Heart right ventricle (tissue), 16 donors: Measurements from ENCODE around the gene PAM16. TPM values are rescaled to one million over a fixed set of nuclear protein-coding genes. Genes with fewer than 3 reads are reported as not detected.
"Not testable (repeated sequence)": the region's sequence is repeated elsewhere in the genome, so short reads cannot be mapped to it uniquely, and the experiment has no call there.

Experiments
- ATAC-seq, 8 donors: fragments of 200-7000 bp; cut with Tn5 transposase; one replicate each; pipeline ENCODE4 v1.9.1; 2020; ENCODE audit warnings: mild to moderate bottlenecking in 8 of 8, moderate library complexity in 8 of 8, moderate number of reproducible peaks in 1 of 8
- DNase-seq, 2 donors: peaks; one replicate each; pipeline ENCODE4 v3.0.0-alpha.2; 2020
- H3K27ac ChIP-seq, 10 donors: fragments of 200-600 bp; sonication (generic) in 2 of 10; one replicate each; pipeline versions ENCODE4 v1.5.0 to v1.8.0; 2020 to 2022; ENCODE audit warnings: mild to moderate bottlenecking in 3 of 10
- H3K27me3 ChIP-seq, 7 donors: fragments of 200-600 bp; one replicate each; pipeline ENCODE4 v1.8.0; 2021 to 2022; ENCODE audit warnings: mild to moderate bottlenecking in 2 of 7
- H3K36me3 ChIP-seq, 9 donors: fragments of 200-600 bp; sonication (generic) in 1 of 9; one replicate each; pipeline versions ENCODE4 v1.5.0 to v1.8.0; 2020 to 2022; ENCODE audit warnings: mild to moderate bottlenecking in 2 of 9
- H3K4me1 ChIP-seq, 9 donors: fragments of 200-600 bp; sonication (generic) in 1 of 9; one replicate each; pipeline versions ENCODE4 v1.5.0 to v1.8.0; 2020 to 2022; ENCODE audit warnings: mild to moderate bottlenecking in 4 of 9
- H3K4me3 ChIP-seq, 10 donors: fragments of 200-600 bp; sonication (generic) in 2 of 10; one replicate each; pipeline versions ENCODE4 v1.5.0 to v1.8.0; 2020 to 2022; ENCODE audit warnings: mild to moderate bottlenecking in 7 of 10, moderate library complexity in 2 of 10
- H3K9me3 ChIP-seq, 11 donors: fragments of 200-600 bp in 10 of 11; sonication (generic) in 2 of 11; one replicate each; pipeline versions ENCODE4 v1.5.0 to v1.8.0; 2013 to 2022; ENCODE audit warnings: mild to moderate bottlenecking in 2 of 11, control low read depth in 1 of 11, moderate library complexity in 1 of 11
- CTCF ChIP-seq, 9 donors: fragments of 200-600 bp; sonication (generic) in 2 of 9; IDR thresholded peaks; one replicate each; pipeline versions ENCODE4 v1.5.0 to v1.8.0; 2021 to 2022; ENCODE audit warnings: antibody characterized with exemption in 9 of 9, mild to moderate bottlenecking in 5 of 9, moderate library complexity in 1 of 9
- WGBS, 2 donors: extraction: QIAGEN DNeasy Blood & Tissue Kit; methylation state at CpG; one replicate each; pipeline ENCODE4 v1.1.7; 2013; ENCODE audit warnings: inconsistent platforms in 1 of 2; 5-methylcytosine and 5-hydroxymethylcytosine counted together
- intact Hi-C, 10 donors: fragments of 100-400 bp; cut with DNase I; formaldehyde crosslinking; loops; one replicate each; pipeline versions ENCODE4 v1.11.1 to v1.14.2; 2022
- polyA plus RNA-seq, 2 donors: library from polyadenylated mRNA; stranded (reverse); fragments of 200-250 nt; gene quantifications; one replicate each; pipeline ENCODE4 v1.2.3, GENCODE V29; 2013
- total RNA-seq, 10 donors: library from RNA; stranded (reverse); fragmentation: NEBNext Ultra II Directional in 3 of 10; extraction: Animal tissue kit (Norgen Biotek cat#: 25700) in 3 of 10; gene quantifications; one replicate each; pipeline versions ENCODE4 v1.2.1 to v1.2.4, GENCODE V29; 2021 to 2023
- donor health status: Arrhythmogenic right ventricular cardiomyopathy.
- donor health status: ischemic (EF 13 %, LVEDD 7.1; RV severe dilation, severe dysfunction).
- donor health status: healthy with polysubstance abuse.
- donor health status: DM: no; HTN: yes; CAD: no.
- donor health status: DM: no; HTN: no; CAD: no.
- donor health status: ischemic (EF 25% LVEDD 6.9; RV normal size, moderate dysfunction).
- donor health status: ischemic (EF 25% LVEDD 5.7; RV mildly dilated, moderate dysfunction).
- donor health status: healthy.
- donor health status: DM: yes; HTN: yes; CAD: no.
- donor health status: Ischemic cardiomyopathy.
- donor health status: ischemic (EF 35%, LVEDD 5.7; RV mildly dilated, moderate dysfunction).
- donor health status: nonischemic (EF 11% LVEDD 7.7; RV severe dilation, severe dysfunction).
- donor health status: DM: yes; HTN: yes; CAD: no.
- donor health status: PGD.
- donor health status: ischemic (EF 29% LVEDD 5.4; RV normal size, mild dysfunction).
- donor health status: nonischemic (EF 23%, LVEDD 6.1; RV moderate dilation, normal function).

The PAM16 gene
- total and polyA plus RNA-seq, 12 donors, result 44.2 to 288 (median 59.0) TPM

- Histone ChIP-seq H3K4me3 (no peak overlapping the region), H3K36me3 (peaks cover 0 to 10% (median 0%) of the 10 kb centered on the region in 9 donors), H3K27ac (peak overlapping the region in 1 of 10 donors; percentile 72), H3K27me3 (no peaks in the 10 kb centered on the region), H3K9me3 (no peaks in the 10 kb centered on the region), H3K4me1 (peaks cover 17 to 49% (median 32%) of the 10 kb centered on the region in 9 donors)
- WGBS, 2 donors, result 78 to 82% methylated on average over 14 of the region's 14 CpGs
- intact Hi-C loops, result no loop called here
- ATAC-seq (no peak), DNase-seq (no peak)
- TF ChIP-seq CTCF (IDR thresholded peaks at IDR 0.05), result no peak
Measured at GRCh38 chr16:4345836-4346781, 5.0 kb downstream of the PAM16 start.

GRCh38 chr16:4344983-4345835 is 5.9 kb downstream of the PAM16 start:
- TF ChIP-seq CTCF (IDR thresholded peaks at IDR 0.05), result no peak
- intact Hi-C loops, result no loop called here
- ATAC-seq (no peak), DNase-seq (no peak)
- Histone ChIP-seq H3K27me3 (no peaks in the 10 kb centered on the region), H3K4me3 (no peak overlapping the region), H3K36me3 (peaks cover 0 to 19% (median 0%) of the 10 kb centered on the region in 9 donors), H3K9me3 (no peaks in the 10 kb centered on the region), H3K4me1 (peaks cover 17 to 48% (median 31%) of the 10 kb centered on the region in 9 donors), H3K27ac (peak overlapping the region in 1 of 10 donors; percentile 72)
- WGBS, 2 donors, result 76 to 85% methylated on average over 26 of the region's 26 CpGs

- H3K4me3 ChIP-seq, intact Hi-C loops, H3K9me3 ChIP-seq, ATAC-seq, DNase-seq, H3K27me3 ChIP-seq: not testable (repeated sequence)
- H3K4me1 ChIP-seq, result peaks cover 19 to 48% (median 33%) of the 10 kb centered on the region in 9 donors
- peak overlapping the region in 1 of 10 donors; percentile 72 for H3K27ac ChIP-seq
- 52 to 56% methylated on average over 9 of the region's 10 CpGs for WGBS, 2 donors
- H3K36me3 ChIP-seq, result peaks cover 0 to 21% (median 0%) of the 10 kb centered on the region in 9 donors
Measured at GRCh38 chr16:4344300-4344982, 6.7 kb downstream of the PAM16 start.

- H3K4me3 ChIP-seq, result no peak overlapping the region
- intact Hi-C loops, result no loop called here
- peaks cover 21 to 47% (median 31%) of the 10 kb centered on the region in 9 donors for H3K4me1 ChIP-seq
- DNase-seq, result no peak
- H3K27me3 ChIP-seq, result no peaks in the 10 kb centered on the region
- ATAC-seq, result no peak
- no peaks in the 10 kb centered on the region for H3K9me3 ChIP-seq
- H3K36me3 ChIP-seq, result peaks cover 0 to 33% (median 0%) of the 10 kb centered on the region in 9 donors
- TF ChIP-seq CTCF (IDR thresholded peaks at IDR 0.05), result no peak
- no peak overlapping the region for H3K27ac ChIP-seq
- 85 to 87% methylated on average over 21 of the region's 21 CpGs for WGBS, 2 donors
Measured at GRCh38 chr16:4342866-4343744, 8.0 kb downstream of the PAM16 start.
